WTC11 (cell line): ENCODE measurements around the gene FPR2. TPM values are rescaled to one million over a fixed set of nuclear protein-coding genes. Genes with fewer than 3 reads are reported as not detected.

Source experiments
- ATAC-seq: fragments of 200-7000 bp; cut with Tn5 transposase; 2 replicates; pipeline ENCODE4 v1.10.0; 2021; ENCODE audit warnings: mild to moderate bottlenecking, moderate library complexity
- CTCF ChIA-PET: fragments of 300-600 bp; sonication (Branson Sonifier 250); formaldehyde crosslinking; loops from one replicate; lab custom pipeline; 2021; ENCODE audit warnings: antibody characterized with exemption; lab: Charles Lee
- POLR2A ChIA-PET: fragments of 350-600 bp; sonication (Branson Sonifier 250); formaldehyde crosslinking; loops from one replicate; lab custom pipeline; 2021; ENCODE audit warnings: antibody characterized with exemption; lab: Charles Lee
- DNase-seq: peaks from one replicate; pipeline ENCODE4 v3.0.0; 2021; ENCODE audit warnings: low spot score
- H3K27ac Mint-ChIP-seq: 2 replicates; pipeline ENCODE4 v1.8.0; 2021; ENCODE audit warnings: mixed read lengths
- H3K27me3 Mint-ChIP-seq: 2 replicates; pipeline ENCODE4 v1.8.0; 2021; ENCODE audit warnings: low read depth, mild to moderate bottlenecking, moderate library complexity, mixed read lengths
- H3K36me3 Mint-ChIP-seq: 2 replicates; pipeline ENCODE4 v1.8.0; 2021; ENCODE audit warnings: mixed read lengths
- H3K4me1 Mint-ChIP-seq: 2 replicates; pipeline ENCODE4 v1.8.0; 2022; ENCODE audit warnings: mixed read lengths
- H3K4me3 Mint-ChIP-seq: 2 replicates; pipeline ENCODE4 v1.8.0; 2021; ENCODE audit warnings: mild to moderate bottlenecking, moderate library complexity, mixed read lengths
- H3K9me3 Mint-ChIP-seq: 2 replicates; pipeline ENCODE4 v1.8.0; 2021; ENCODE audit warnings: mixed read lengths
- CBFB ChIP-seq: sonication (generic); formaldehyde crosslinking; IDR thresholded peaks from 2 replicates; pipeline ENCODE4 v1.8.1; 2022; ENCODE audit warnings: mild to moderate bottlenecking, low read depth, missing genetic modification reagents
- CREB1 ChIP-seq: sonication (generic); formaldehyde crosslinking; IDR thresholded peaks from 2 replicates; pipeline ENCODE4 v1.8.0; 2023; ENCODE audit warnings: mild to moderate bottlenecking, missing genetic modification reagents
- E2F4 ChIP-seq: sonication (generic); formaldehyde crosslinking; IDR thresholded peaks from 2 replicates; pipeline ENCODE4 v1.8.1; 2022; ENCODE audit warnings: low read depth, mild to moderate bottlenecking, moderate library complexity, missing genetic modification reagents, borderline replicate concordance
- FOXK1 ChIP-seq: sonication (generic); formaldehyde crosslinking; IDR thresholded peaks from 2 replicates; pipeline ENCODE4 v1.8.0; 2022; ENCODE audit warnings: mild to moderate bottlenecking, moderate library complexity, missing genetic modification reagents
- JUN ChIP-seq: sonication (generic); formaldehyde crosslinking; IDR thresholded peaks from 2 replicates; pipeline ENCODE4 v1.8.0; 2023; ENCODE audit warnings: mild to moderate bottlenecking, missing genetic modification reagents
- KAT7 ChIP-seq: sonication (generic); formaldehyde crosslinking; IDR thresholded peaks from 2 replicates; pipeline ENCODE4 v1.8.1; 2023; ENCODE audit warnings: missing genetic modification reagents, mild to moderate bottlenecking, borderline replicate concordance
- RELA ChIP-seq: sonication (generic); formaldehyde crosslinking; IDR thresholded peaks from 2 replicates; pipeline ENCODE4 v1.8.1; 2022; ENCODE audit warnings: missing genetic modification reagents, mild to moderate bottlenecking, borderline replicate concordance
- RORB ChIP-seq: fragments of 250-450 bp; sonication (Bioruptor Pico); IDR thresholded peaks from 2 replicates; pipeline ENCODE4 v1.9.0; 2021; ENCODE audit warnings: mild to moderate bottlenecking
- SMAD3 ChIP-seq: sonication (generic); formaldehyde crosslinking; IDR thresholded peaks from 2 replicates; pipeline ENCODE4 v1.8.0; 2022; ENCODE audit warnings: missing genetic modification reagents, mild to moderate bottlenecking, borderline replicate concordance
- ZBTB43 ChIP-seq: sonication (generic); formaldehyde crosslinking; IDR thresholded peaks from 2 replicates; pipeline ENCODE4 v1.8.1; 2023; ENCODE audit warnings: mild to moderate bottlenecking, missing genetic modification reagents
- ZNF263 ChIP-seq: sonication (generic); formaldehyde crosslinking; IDR thresholded peaks from 2 replicates; pipeline ENCODE4 v1.8.1; 2022; ENCODE audit warnings: low read depth, mild to moderate bottlenecking, moderate library complexity, missing genetic modification reagents
- ZNF281 ChIP-seq: sonication (generic); formaldehyde crosslinking; IDR thresholded peaks from 2 replicates; pipeline ENCODE4 v1.8.0; 2023; ENCODE audit warnings: mild to moderate bottlenecking, missing genetic modification reagents
- total RNA-seq: library from RNA; stranded (reverse); gene quantifications from 3 replicates; pipeline ENCODE4 v1.2.3, GENCODE V29; 2021
- TF ChIP-seq, protein P1 (sequence below): sonication (generic); formaldehyde crosslinking; IDR thresholded peaks from 2 replicates; pipeline ENCODE4 v1.8.0; 2022; ENCODE audit warnings: mild to moderate bottlenecking, missing genetic modification reagents
- TF ChIP-seq, protein P2 (sequence below): fragments of 250-450 bp; sonication (Bioruptor Pico); IDR thresholded peaks from 2 replicates; pipeline ENCODE4 v1.9.0; 2021; ENCODE audit warnings: mild to moderate bottlenecking
- TF ChIP-seq, protein P3 (sequence below): sonication (generic); formaldehyde crosslinking; conservative IDR thresholded peaks from 2 replicates; pipeline ENCODE4 v1.8.1; 2023; ENCODE audit warnings: mild to moderate bottlenecking, low read depth, missing genetic modification reagents, moderate library complexity

Gene FPR2
- total RNA-seq, 1 experiment from 2014 or later = 0.31 TPM

DNA sequence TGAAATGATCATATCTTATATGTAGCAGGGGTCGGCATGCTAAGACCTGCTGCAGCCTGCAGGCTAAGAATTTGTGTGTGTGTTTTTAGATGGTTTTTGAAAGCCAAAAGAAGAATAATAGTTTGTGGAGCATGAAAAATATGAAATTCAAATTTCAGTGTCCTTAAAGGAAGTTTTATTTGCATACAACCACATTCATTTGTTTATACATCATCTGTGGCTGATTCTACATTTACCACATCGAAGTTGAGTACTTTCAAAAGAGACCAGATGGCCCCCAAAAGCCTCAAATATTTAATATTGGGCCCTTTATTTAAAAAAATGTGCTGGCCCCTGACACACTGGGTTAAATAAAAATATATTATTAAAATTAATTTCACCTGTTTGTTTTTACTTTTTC is 38.5 kb upstream of the FPR2 start (continued):
- TF ChIP-seq, protein P1, sequence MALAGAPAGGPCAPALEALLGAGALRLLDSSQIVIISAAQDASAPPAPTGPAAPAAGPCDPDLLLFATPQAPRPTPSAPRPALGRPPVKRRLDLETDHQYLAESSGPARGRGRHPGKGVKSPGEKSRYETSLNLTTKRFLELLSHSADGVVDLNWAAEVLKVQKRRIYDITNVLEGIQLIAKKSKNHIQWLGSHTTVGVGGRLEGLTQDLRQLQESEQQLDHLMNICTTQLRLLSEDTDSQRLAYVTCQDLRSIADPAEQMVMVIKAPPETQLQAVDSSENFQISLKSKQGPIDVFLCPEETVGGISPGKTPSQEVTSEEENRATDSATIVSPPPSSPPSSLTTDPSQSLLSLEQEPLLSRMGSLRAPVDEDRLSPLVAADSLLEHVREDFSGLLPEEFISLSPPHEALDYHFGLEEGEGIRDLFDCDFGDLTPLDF (CRISPR knock-in tag) = no peak
- TF ChIP-seq RORB (CRISPR knock-in tag) = no peak

- Mint-ChIP-seq H3K27me3 (peaks cover 37% of the 10 kb centered on the region), H3K9me3 (no peaks in the 10 kb centered on the region), H3K36me3 (no peaks in the 10 kb centered on the region), H3K4me3 (no peak overlapping the region), H3K4me1 (peaks cover 34% of the 10 kb centered on the region), H3K27ac (no peak overlapping the region)
- CTCF ChIA-PET = interaction anchor here (1.1 to 2.0 kb wide), 3 partner anchors 15 to 53 kb away, joined by 3 to 7 read pairs (median 4); no protein-coding TSS in a partner anchor
- ATAC-seq (no peak), DNase-seq (no peak)
- TF ChIP-seq RELA (CRISPR knock-in tag) (no peak), ZBTB43 (CRISPR knock-in tag) (no peak), SMAD3 (no peak), CBFB (CRISPR knock-in tag) (no peak), JUN (CRISPR knock-in tag) (no peak), E2F4 (no peak), KAT7 (CRISPR knock-in tag) (no peak)
- TF ChIP-seq, protein P1 (CRISPR knock-in tag) = no peak
- TF ChIP-seq, protein P2, sequence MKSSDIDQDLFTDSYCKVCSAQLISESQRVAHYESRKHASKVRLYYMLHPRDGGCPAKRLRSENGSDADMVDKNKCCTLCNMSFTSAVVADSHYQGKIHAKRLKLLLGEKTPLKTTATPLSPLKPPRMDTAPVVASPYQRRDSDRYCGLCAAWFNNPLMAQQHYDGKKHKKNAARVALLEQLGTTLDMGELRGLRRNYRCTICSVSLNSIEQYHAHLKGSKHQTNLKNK (CRISPR knock-in tag) = no peak
- TF ChIP-seq, protein P3, sequence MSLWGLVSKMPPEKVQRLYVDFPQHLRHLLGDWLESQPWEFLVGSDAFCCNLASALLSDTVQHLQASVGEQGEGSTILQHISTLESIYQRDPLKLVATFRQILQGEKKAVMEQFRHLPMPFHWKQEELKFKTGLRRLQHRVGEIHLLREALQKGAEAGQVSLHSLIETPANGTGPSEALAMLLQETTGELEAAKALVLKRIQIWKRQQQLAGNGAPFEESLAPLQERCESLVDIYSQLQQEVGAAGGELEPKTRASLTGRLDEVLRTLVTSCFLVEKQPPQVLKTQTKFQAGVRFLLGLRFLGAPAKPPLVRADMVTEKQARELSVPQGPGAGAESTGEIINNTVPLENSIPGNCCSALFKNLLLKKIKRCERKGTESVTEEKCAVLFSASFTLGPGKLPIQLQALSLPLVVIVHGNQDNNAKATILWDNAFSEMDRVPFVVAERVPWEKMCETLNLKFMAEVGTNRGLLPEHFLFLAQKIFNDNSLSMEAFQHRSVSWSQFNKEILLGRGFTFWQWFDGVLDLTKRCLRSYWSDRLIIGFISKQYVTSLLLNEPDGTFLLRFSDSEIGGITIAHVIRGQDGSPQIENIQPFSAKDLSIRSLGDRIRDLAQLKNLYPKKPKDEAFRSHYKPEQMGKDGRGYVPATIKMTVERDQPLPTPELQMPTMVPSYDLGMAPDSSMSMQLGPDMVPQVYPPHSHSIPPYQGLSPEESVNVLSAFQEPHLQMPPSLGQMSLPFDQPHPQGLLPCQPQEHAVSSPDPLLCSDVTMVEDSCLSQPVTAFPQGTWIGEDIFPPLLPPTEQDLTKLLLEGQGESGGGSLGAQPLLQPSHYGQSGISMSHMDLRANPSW (CRISPR knock-in tag) = no peak
- POLR2A ChIA-PET = no interaction called here
Observed at GRCh38 chr19:51724543-51724942, 36.4 kb upstream of the FPR2 start.

GRCh38 chr19:51726049-51726448 is 34.9 kb upstream of the FPR2 start:
- no peak overlapping the region for H3K27ac Mint-ChIP-seq
- ATAC-seq (peak; percentile 67), DNase-seq (peak; percentile 40)
- peaks cover 10% of the 10 kb centered on the region for H3K9me3 Mint-ChIP-seq
- H3K36me3 Mint-ChIP-seq = peaks cover 10% of the 10 kb centered on the region
- peaks cover 34% of the 10 kb centered on the region for H3K4me1 Mint-ChIP-seq
- ChIA-PET POLR2A (no interaction called here), CTCF (interaction anchor here (0.7 to 2.0 kb wide), 5 partner anchors 14 to 72 kb away, joined by 3 to 7 read pairs (median 5); no protein-coding TSS in a partner anchor)
- no peak overlapping the region for H3K4me3 Mint-ChIP-seq
- TF ChIP-seq ZNF263 (CRISPR knock-in tag) (no peak), ZNF281 (CRISPR knock-in tag) (no peak), FOXK1 (CRISPR knock-in tag) (no peak), CREB1 (CRISPR knock-in tag) (no peak)
- peaks cover 29% of the 10 kb centered on the region for H3K27me3 Mint-ChIP-seq
